Right atrium auricular region (tissue), 2 donors: ENCODE measurements around the gene TCF7. TPM values are rescaled to one million over a fixed set of nuclear protein-coding genes. Genes with fewer than 3 reads are reported as not detected.

Experiments used
- DNase-seq: peaks from one replicate; pipeline ENCODE4 v3.0.0-alpha.2; 2019; ENCODE audit warnings: low spot score
- H3K27ac ChIP-seq, 2 donors: fragments of 200-600 bp; sonication (generic); 1 replicate in 1 of 2; 2 replicates in 1 of 2; pipeline ENCODE4 v1.5.1; 2016 to 2019
- H3K27me3 ChIP-seq, 2 donors: fragments of 200-600 bp; sonication (generic); one replicate each; pipeline versions ENCODE4 v1.5.1 to v1.6.0; 2017 to 2019
- H3K36me3 ChIP-seq: fragments of 200-600 bp; sonication (generic); one replicate; pipeline ENCODE4 v1.5.1; 2016
- H3K4me1 ChIP-seq, 2 donors: fragments of 200-600 bp; sonication (generic); one replicate each; pipeline versions ENCODE4 v1.5.1 to v1.6.0; 2017 to 2019
- H3K4me3 ChIP-seq, 2 donors: fragments of 200-600 bp; sonication (generic); 1 replicate in 1 of 2; 2 replicates in 1 of 2; pipeline ENCODE4 v1.5.1; 2017 to 2019; ENCODE audit warnings: mild to moderate bottlenecking in 1 of 2, moderate library complexity in 1 of 2
- H3K9me3 ChIP-seq, 2 donors: fragments of 200-600 bp; sonication (generic); one replicate each; pipeline ENCODE4 v1.5.1; 2019
- total RNA-seq, 2 donors: library from RNA; depleted of rRNA; stranded (reverse); fragments of >200 nt; gene quantifications; one replicate each; pipeline ENCODE4 v1.1.0, GENCODE V29; 2016
- TF ChIP-seq, protein P1 (sequence below), 2 donors: fragments of 200-600 bp; sonication (generic); IDR thresholded peaks; one replicate each; pipeline ENCODE4 v1.5.1; 2019; ENCODE audit warnings: antibody characterized with exemption in 2 of 2

TCF7 gene
- total RNA-seq, 2 donors from 2014 or later = 1.3 to 1.7 TPM

DNA sequence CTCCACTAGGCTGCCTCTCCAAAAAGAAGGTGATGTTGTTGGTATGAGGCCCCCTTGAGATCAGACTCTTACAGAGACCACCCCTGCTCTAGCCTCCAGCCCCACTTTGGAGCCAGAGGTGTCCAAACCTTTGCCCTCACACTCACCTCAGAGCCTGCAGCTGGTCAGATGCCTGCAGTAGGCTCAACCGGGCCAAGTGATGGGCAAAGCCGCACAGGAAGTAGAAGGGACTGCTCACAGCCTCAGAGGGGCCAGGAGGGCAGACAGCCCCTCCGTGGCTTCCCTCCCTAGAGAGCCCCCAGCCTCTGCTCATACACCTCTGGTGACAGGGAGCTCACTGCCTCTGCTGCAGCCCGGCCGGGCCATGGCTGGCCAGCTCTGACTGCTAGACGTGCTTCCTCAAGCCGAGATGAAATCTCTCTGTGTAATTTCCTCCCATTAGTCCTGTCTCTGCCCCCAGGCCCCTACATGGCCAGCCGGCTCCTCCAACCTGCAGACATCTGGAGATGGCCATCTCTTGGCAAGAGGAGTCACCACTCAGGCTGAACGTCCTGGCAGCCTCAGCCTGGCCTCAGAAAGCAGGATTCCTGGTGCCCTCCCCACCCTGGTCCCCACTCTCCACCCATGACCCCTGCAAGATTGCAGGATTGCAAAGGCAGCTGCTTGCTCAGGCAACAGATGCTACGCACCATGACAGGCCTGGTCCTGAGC is 7.3 kb upstream of the TCF7 start:
- H3K4me1 ChIP-seq = peaks cover 0 to under 1% of the 10 kb centered on the region in 2 donors
- H3K27me3 ChIP-seq = no peaks in the 10 kb centered on the region
- no peak overlapping the region for H3K27ac ChIP-seq
- TF ChIP-seq, protein P1, sequence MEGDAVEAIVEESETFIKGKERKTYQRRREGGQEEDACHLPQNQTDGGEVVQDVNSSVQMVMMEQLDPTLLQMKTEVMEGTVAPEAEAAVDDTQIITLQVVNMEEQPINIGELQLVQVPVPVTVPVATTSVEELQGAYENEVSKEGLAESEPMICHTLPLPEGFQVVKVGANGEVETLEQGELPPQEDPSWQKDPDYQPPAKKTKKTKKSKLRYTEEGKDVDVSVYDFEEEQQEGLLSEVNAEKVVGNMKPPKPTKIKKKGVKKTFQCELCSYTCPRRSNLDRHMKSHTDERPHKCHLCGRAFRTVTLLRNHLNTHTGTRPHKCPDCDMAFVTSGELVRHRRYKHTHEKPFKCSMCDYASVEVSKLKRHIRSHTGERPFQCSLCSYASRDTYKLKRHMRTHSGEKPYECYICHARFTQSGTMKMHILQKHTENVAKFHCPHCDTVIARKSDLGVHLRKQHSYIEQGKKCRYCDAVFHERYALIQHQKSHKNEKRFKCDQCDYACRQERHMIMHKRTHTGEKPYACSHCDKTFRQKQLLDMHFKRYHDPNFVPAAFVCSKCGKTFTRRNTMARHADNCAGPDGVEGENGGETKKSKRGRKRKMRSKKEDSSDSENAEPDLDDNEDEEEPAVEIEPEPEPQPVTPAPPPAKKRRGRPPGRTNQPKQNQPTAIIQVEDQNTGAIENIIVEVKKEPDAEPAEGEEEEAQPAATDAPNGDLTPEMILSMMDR (IDR thresholded peaks at IDR 0.05) = no peak
- H3K36me3 ChIP-seq = no peaks in the 10 kb centered on the region
- DNase-seq = no peak
- no peak overlapping the region for H3K4me3 ChIP-seq
- no peaks in the 10 kb centered on the region for H3K9me3 ChIP-seq

DNA sequence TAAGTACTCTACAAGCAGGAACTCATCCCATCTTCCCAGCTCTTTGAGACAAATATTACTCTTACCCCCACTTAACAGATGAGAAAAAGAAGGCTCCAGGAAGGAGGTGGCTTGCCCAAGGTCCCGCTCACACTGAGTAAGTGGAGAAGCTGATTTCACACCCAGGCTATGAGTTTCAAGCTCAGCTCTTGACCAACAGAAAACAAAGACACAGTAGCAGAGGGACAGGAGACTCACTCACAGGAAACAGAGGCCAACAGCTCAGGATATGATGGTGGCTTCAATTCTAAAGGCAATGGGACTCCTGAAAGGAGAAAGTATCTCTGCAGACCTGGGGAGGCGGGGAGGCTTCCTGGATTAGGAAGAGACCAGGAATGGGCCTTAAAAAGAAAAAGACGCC is 6.7 kb upstream of the TCF7 start:
- Histone ChIP-seq H3K4me3 (no peak overlapping the region), H3K36me3 (no peaks in the 10 kb centered on the region), H3K4me1 (no peaks in the 10 kb centered on the region), H3K27ac (no peak overlapping the region), H3K9me3 (no peaks in the 10 kb centered on the region), H3K27me3 (no peaks in the 10 kb centered on the region)
- DNase-seq = no peak
- TF ChIP-seq, protein P1 (IDR thresholded peaks at IDR 0.05) = no peak

DNA sequence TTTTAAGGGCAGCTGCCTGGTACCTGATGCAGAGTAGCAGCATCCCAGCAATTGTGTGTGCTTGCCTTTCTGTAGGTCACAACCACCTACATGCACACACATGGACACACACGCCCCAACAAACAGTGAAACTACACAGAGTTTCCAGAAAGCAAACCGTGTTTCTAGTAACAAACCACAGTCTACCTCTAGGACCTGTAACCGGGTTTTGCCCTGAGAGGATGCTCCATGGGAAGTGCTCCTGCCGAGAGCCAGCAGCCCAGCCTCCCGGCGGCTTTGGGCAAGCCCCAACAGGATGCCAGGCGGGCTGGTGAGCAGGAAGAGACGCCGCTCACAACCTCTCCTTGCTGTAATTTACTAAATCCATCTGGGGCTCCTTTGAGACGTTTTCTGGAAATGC is 4.1 kb upstream of the TCF7 start:
- no peaks in the 10 kb centered on the region for H3K27me3 ChIP-seq
- DNase-seq = no peak
- peaks cover 0 to 19% of the 10 kb centered on the region in 2 donors for H3K4me1 ChIP-seq
- H3K9me3 ChIP-seq = no peaks in the 10 kb centered on the region
- no peaks in the 10 kb centered on the region for H3K36me3 ChIP-seq
- H3K4me3 ChIP-seq = no peak overlapping the region
- H3K27ac ChIP-seq = no peak overlapping the region
- TF ChIP-seq, protein P1 (IDR thresholded peaks at IDR 0.05) = no peak

DNA sequence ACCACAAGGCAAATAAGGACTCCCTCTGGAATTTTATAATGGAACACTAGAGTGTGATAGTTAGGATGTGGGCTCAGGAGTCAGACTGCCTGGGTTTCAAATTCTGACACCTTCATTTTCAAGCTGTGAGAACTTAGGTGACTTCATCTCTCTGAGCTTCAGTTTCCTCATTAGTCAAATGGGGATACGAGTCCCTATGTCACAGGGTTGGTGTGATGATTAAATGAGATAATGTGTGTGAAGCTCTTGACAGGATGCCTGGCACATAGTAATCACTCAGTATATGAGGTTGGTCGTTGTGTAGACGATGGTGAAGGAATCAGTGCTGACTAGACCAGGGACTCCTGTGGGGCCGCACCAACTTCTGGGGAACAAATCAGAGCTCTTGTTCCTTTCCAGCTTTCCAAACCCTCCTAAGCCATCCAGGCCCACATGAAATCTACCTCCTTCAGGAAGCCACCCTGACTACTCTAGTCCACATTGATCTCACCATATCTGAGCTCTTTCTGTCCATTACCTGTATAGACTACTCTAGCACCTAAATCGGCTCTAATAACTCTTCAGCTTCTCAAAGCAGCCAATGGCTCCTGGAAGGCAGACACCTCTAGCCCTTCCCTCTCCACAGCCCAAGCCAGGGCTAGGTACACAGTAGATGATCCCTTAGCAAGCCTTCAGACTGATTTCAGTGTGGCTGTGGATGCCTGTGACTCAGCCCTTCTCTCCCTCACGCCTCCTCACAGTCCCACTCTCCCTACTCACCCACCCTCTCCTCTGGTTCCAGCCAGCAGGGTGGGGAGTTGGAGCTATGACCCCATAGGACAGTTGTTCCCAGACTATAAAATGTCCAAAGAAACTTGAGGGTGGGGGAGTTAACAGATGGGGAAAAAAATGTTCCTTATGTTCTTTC is 2.5 kb upstream of the TCF7 start:
- Histone ChIP-seq H3K4me1 (peaks cover 0 to 24% of the 10 kb centered on the region in 2 donors), H3K4me3 (no peak overlapping the region), H3K27me3 (no peaks in the 10 kb centered on the region), H3K36me3 (no peaks in the 10 kb centered on the region), H3K9me3 (no peaks in the 10 kb centered on the region), H3K27ac (no peak overlapping the region)
- TF ChIP-seq, protein P1 (IDR thresholded peaks at IDR 0.05) = no peak
- DNase-seq = no peak

DNA sequence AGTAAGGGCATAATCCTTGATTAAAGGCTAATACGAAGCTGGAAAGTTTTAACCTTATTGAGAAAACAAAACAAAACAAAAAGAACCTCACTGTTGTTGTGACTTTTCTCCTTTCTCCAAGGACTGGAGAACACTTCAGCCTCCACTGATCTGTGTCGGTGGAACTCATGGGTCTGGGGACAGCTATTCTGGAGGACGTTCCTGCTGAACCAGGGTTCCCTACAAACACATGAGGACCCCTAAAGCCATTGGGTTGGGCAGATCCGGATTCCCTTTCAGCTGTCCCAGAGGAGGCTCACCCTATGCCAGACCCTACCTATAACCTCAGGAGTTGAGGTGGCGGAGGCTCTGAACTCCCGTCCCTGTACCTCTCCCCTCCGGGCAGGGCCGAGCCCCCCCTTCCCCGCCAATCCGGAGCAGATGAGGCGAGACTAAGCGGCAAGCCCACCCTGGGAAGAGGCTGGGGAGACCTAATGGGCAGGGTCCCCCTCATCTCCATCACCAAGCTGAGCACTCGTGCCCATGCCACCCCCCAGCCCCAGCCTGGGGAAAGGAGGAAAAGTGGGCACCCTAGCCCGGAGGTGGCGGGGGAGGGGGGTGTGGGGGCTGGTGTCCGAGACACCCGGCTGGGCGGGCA is 1.6 kb upstream of the TCF7 start:
- TF ChIP-seq, protein P1 (IDR thresholded peaks at IDR 0.05) = no peak
- Histone ChIP-seq H3K27ac (no peak overlapping the region), H3K4me3 (no peak overlapping the region), H3K4me1 (peaks cover 0 to 24% of the 10 kb centered on the region in 2 donors), H3K36me3 (no peaks in the 10 kb centered on the region), H3K9me3 (no peaks in the 10 kb centered on the region), H3K27me3 (no peaks in the 10 kb centered on the region)
- DNase-seq = no peak
